Body of pancreas (tissue), 4 donors: Measurements from ENCODE around the gene RPUSD1.

ENCODE experiments used
- CTCF ChIP-seq, 7 experiments: fragments of 450-650 bp in 4 of 7; fragments of 200-600 bp in 3 of 7; sonication (generic) in 3 of 7; IDR thresholded peaks; one replicate each; pipeline ENCODE4 v1.5.1; 2016 to 2019; ENCODE audit warnings: antibody characterized with exemption in 7 of 7
- POLR2A ChIP-seq, 3 donors: fragments of 450-650 bp; IDR thresholded peaks; one replicate each; pipeline ENCODE4 v1.6.1; 2016; ENCODE audit warnings: antibody characterized with exemption in 3 of 3, mild to moderate bottlenecking in 2 of 3

DNA sequence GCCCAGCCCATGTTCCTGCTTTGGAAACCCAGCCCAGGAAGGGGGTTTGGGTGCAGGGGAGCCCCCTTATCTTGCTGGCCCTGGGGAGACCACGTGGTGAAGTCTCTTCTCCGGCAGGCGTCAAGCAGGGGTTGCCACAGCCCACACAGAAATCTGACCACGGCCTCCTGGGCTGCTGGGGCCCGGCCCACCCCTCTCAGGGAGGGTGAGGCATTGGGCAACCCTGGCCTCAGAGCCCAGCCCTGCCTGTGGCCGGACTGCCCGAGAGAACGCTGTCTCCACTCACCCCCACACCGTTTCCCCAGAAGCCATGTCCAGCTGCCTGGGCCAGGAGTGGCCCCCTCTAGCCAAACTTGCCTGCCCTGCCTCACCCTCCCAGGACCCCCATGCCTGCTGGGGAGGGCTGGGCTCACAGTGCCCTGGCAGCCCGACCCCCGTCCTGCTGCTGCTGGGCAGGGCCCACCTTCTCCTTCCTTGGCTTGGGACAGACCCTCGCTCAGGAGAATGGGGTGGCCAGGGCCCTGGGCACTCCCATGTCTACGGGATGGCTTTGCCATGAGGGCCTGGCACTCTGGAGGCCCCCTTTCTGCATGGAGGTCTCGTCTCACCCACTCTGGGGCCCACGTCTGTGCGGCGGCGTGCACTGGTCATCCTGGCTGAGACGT lies 6.7 kb downstream of the RPUSD1 start:
- TF ChIP-seq CTCF (IDR thresholded peaks at IDR 0.05) (no peak), POLR2A (IDR thresholded peaks at IDR 0.05) (no peak)
